DLD1 (cell line): ENCODE results near the gene TPCN2.

ENCODE experiments used
- in situ Hi-C: cut with HindIII; loops from 2 replicates; pipeline ENCODE4 v1.10.0; 2017; ENCODE audit warnings: low sequenced_read_pairs

Gene TPCN2

DNA sequence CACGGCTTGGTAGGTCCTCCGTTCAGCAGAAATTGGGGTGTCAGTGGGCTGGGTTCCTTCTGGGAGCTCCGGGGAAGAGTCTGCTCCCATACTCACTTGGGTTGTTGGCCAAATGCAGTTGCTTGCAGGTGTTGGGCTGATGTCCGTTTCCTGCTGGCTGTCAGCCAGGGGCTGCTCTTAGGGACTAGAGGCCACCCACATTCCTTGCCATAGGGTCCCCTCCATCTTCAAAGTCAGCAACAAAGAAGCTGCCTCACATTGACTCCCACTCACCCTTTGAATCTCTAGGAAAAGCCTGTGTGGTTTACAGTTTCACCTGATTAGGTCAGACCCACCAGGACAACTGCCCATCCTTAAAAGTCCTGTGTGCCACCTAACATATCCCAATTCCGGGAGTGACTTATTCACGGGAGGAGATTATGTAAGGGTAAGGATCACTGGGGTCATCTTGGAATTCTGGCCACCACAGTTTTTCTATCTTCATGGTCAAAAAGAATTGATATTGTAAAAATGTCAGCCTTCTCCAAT is 43.0 kb downstream of the TPCN2 start:
- in situ Hi-C loops: no loop called here

DNA sequence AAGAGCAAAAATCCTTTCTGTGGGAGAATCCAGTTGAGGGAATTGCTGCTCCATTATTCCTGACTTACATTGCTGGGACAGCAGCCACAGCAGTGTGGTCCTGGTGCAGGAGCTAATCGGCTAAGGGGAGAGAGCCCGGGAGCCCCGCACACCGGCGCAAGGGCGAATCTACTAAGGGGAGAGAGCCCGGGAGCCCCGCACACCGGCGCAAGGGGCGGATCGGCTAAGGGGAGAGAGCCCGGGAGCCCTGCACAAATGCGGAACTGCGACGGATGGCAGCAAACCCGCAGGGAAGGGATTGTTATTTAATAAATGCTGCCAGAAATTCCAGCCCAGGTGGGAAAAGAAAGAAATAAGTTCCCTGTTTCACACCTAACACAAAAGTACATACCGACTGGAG is 43.5 kb downstream of the TPCN2 start:
- in situ Hi-C loops: no loop called here

- in situ Hi-C loops: no loop called here
These were observed 44.4 kb downstream of the TPCN2 start for GRCh38 chr11:69093106-69093505.

- in situ Hi-C loops: no loop called here
These were observed 45.6 kb downstream of the TPCN2 start for GRCh38 chr11:69094111-69094914.

DNA sequence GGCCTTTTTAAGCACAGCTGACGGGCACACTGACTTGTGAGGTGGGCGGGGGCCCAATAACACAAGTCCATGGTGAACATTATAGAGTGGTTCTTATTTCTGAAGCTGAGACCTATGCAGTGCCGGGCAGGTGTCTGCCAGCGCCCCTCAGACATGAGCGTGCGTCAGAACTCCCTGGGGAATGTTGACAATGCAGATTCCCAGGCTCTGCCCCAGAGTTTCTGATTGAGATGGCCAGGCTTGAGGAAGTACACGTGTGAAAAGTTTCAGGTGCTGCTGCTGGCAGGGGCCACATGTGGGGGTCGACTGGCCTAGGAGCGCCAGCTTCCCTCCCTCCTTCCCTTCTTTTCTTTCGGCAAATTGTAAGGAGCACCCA is 46.2 kb downstream of the TPCN2 start:
- in situ Hi-C loops: no loop called here

DNA sequence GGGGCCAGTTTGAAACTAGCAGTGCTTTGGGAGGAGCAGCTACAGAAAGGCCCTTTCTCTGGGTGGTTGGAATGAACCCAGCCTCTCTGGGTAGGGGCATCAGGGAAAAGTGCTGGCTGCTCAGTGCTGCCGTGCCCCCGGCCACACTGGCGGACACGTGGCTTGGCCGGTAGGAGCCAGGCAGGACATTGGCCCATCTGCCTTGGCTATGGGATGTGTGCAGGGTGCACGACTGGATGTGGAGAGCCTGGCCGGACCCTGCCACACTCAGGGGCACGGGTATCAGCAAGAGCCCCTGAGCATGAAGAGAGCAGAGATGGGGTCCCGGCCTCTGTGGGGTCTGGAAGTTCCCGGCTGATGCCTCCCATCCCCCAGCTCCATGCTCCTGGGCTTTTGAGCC is 46.6 kb downstream of the TPCN2 start:
- in situ Hi-C loops: no loop called here

GRCh38 chr11:69096473-69096872 is 47.7 kb downstream of the TPCN2 start:
- in situ Hi-C loops: no loop called here

- in situ Hi-C loops: no loop called here
These were observed 48.5 kb downstream of the TPCN2 start for GRCh38 chr11:69097263-69097662.

DNA sequence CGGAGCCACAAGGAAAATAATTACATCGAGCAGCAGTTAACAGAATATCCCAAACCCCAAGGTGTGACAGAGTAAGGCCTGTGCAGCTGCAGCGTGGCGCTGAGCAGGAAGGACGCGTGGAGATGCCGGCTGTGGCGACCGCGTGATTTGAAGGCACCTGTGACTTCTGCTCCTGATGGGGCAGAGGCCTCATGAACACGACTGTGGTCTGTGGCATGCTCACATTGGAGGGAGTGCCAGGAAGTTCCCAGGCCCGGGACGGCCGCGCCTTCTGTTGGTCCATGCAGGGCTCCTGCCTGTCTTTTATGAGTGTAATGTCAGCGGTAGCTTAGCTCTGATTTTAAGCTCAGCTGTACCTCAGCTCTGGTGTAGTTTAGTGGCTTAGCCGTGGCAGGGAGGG is 50.4 kb downstream of the TPCN2 start:
- in situ Hi-C loops: no loop called here

GRCh38 chr11:69100454-69101114 is 51.9 kb downstream of the TPCN2 start:
- in situ Hi-C loops: no loop called here

DNA sequence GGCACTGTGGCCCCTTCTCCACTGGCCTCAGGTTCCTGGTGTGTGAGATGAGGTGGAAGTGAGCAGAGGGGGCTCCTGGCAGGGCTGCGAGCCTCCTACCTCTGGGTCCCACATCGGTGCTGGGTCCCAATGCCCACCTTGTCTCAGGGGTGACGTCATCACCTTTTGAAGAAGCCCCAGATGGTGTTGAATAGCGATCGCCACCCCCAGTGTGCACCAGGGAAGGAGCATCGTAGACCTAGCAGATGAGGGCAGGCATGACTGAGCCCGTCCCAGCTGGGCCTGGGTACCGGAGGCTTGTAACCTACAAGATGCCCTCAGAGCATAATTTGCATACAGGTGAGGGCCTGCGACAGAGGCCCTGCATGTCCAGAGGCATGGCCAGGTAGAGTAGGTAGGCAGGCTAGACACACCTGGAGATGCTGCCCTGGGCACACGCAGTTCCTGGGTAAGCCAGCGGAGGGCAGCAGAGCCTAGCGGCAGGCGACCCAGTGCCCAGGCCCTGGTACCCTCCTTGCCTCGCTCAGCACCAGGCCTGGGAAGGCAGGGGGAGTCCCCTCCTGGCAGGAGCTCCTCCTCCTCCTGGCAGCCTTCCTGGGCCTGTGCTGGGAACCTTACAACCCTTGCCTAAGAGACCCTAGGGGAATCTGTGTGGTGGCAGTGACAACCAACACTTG is 52.5 kb downstream of the TPCN2 start:
- in situ Hi-C loops: no loop called here

DNA sequence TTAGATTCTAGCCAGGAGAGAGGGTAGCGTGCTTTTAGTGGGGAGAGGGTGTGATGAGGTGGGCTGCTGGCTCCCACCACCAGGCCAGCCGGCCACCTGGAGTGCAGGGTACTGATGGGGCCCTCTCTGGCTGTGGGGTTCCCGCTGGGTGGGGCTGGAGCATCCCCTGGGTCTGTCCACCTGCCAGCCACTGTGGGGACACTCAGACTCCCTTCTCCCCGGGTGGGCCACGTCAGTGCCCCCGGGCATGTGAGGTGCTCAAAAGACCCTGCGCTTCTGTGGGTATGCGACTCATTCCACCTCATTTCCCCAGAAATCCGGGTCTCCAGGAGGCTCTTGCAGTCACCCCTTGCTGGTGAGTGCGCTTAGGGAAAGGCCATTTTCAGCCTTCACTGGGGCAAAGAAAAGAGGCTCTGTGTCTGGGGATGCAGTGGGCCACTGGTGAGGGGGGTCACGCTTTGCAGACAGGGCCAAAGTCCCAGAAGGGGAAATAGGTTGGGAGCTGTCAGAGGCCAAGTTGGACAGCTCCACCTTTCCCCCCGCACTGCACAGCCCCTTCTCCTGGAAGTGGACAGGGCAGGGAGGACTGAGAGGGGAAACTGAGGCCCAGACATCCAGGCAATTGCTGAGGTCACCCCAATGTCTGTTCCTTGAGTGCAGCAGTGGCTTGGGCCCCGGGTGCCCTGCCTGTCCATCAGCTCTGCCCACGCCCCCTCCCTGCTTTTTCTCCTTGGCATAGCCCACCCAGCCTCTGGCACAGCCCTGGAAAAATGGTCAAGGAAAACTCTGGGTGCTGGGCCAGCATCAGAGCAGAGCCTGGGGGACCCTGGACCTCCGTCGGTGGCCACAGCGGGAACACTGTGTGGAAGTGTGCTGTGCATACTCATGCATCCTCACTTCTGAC is 53.3 kb downstream of the TPCN2 start:
- in situ Hi-C loops: no loop called here

- in situ Hi-C loops: no loop called here
These were observed 54.2 kb downstream of the TPCN2 start for GRCh38 chr11:69102732-69103615.

DNA sequence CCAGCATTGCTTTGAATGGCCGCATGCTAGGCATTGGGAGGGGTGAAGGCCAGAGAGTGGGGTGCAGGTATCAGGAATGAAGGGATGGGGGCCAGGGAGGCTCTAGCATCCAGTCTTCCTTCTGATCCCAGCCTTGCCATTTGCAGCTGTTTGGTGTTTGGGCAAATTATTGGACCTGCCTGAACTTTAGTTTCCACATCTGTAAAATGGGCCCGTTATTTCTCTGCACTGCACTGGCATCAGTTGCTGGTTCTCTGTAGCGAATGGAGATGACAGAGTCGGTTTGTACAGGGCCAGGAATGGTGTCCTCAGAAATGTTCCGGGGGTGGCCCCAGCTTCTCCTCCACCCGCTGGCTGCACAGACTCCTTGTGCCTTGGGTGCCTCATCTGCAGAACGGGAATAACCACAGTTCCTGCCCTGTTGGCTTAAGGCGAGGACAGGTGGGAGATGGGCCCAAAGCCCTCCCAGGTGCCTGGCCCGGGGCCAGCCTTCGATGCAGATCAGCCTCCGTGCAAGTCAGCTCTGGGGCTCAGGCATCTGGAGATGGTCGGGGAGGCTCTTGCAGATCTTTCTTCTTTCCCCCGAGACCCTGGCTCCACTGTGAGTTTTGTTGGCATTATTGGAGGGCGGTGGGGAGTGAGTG is 55.6 kb downstream of the TPCN2 start:
- in situ Hi-C loops: no loop called here

DNA sequence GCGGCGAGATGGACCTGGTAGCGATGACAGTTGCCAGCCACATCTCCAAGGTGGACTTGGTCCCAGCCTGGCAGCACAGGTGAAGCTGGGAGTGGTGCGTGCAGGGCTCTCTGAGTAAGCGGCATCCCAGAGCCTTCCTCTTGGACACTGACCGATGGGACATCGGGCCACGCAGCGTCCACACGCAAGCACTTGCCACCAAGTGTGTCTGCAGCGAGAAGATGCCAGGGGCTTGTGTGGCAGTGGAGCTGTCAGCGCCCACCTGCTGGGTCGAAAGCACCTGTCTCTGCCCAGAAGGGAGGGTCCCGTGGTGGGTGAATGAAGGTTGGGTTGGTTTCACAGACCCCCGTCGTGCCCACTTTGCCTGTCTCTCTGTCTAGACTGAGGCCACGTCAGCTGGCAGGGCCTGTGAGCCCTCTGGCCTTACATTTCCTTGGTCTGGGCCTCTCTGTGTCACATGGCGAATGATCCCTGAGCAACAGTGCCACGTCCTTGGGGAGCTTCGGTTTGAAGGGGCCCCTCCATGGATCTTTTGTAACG is 56.2 kb downstream of the TPCN2 start:
- in situ Hi-C loops: no loop called here

DNA sequence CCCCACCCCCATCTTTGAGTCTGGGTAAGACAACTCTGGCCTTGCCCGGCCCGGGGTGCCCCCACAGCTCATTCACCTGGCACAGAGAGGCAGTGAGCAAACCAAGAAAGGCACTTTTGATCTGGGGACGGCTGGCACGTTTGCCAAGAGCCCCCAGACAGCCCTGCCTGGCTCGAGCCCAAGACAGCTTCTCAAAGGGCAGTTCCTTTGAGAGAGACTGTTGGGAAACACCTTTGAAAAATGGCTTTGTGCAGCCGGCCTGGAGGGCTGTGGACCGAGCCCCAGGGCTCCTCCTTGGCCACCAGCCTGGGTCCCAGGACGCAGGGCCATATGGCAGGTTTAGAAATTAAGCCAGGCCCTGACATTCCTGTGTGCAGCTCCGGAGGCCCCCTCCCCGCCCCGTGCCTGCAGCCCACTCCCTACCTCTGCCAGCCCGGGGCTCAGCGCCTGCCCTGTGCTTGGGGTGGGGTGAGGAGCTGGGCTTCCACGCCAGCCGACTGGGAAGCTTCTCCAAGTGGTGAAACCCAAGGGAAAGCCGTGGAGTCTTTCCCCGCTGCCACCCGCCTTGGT is 56.8 kb downstream of the TPCN2 start:
- in situ Hi-C loops: no loop called here

DNA sequence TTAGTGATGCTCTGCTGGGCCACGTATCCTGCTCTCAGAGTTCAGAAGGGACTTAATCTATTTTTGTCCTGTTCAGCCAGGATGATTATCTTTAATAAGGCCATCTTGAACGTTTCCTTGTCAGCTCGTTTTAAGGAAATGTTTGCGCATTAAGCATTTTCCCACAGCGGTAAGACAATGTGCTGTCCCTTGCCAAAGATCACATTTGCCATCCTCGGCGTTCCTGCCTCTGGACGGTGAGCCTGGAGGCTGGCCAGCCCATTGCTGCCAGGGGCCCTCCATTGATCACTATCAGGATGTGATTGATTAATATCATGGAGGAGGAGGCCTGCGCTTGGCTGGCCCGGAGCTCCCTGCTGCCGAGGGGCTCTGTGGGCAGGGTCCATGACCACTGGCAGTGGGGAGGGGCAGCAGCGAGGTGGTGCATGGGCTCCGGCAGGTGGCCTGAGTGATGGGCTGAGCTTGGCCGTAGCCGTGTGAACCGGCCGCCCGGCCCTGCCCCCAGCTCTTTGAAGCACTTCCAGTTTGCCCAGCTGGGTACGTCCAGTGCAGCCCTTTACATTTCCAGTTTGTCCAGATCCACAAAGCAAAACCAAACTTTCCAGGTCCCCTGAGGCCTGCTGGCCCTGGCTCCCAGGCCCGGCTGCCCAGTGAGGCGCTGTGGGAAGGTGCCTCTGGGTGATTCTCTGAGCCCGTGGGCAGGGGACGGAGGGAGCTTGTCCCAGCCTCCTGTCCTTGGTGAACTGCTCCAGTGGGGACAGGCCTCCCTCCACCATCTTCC is 57.5 kb downstream of the TPCN2 start:
- in situ Hi-C loops: no loop called here

DNA sequence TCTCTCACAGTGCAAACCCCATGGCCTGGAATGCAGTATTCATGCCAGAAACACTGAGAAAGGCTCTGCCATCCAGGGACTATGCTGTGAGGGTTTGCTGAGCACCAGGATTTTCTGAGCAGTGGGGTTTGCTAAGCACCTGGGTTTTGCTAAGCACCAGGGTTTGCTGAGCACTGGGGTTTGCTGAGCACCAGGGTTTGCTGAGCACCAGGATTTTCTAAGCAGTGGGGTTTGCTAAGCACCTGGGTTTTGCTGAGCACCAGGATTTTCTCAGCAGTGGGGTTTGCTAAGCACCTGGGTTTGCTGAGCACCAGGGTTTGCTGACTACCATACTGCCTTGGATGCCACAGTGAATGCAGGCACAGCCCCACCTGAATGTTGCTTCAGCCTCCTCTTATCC is 58.7 kb downstream of the TPCN2 start:
- in situ Hi-C loops: no loop called here
